Measurements from ENCODE around the gene DDA1.

DDA1 gene

DNA sequence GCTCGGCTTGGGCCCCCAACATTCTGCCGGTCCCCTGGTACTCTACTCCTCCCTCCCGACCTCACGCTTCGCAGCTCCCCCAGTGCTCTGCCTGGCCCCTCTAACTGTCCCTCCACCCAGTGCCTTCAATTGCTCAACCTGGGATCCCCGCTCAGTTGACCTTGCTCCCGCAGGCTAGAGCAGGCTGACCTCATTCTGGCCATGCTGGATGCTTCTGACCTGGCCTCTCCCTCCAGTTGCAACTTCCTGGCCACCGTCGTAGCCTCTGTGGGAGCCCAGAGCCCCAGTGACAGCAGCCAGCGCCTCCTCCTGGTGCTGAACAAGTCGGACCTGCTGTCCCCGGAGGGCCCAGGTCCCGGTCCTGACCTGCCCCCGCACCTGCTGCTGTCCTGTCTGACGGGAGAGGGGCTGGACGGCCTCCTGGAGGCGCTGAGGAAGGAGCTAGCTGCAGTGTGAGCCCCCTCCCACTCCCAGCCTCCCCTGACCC lies 31.6 kb downstream of the DDA1 start:
- no peaks in the 10 kb centered on the region for H3K27me3 ChIP-seq (ENCODE audit: insufficient read depth, low read length)
- no peak overlapping the region for H3K23ac ChIP-seq (ENCODE audit: low read length)
- WGBS (ENCODE audit: extremely low coverage, insufficient coverage, insufficient read length), result no CpG with 5 or more reads among the region's 17 CpGs
- H4K12ac ChIP-seq (ENCODE audit: low read depth, low read length), result no peak overlapping the region
- H3K14ac ChIP-seq (ENCODE audit: low read length), result no peak overlapping the region
- H2AK5ac ChIP-seq (ENCODE audit: low read length), result no peak overlapping the region
- no peak overlapping the region for H3K9ac ChIP-seq (ENCODE audit: low read length)
- H3K79me2 ChIP-seq (ENCODE audit: control insufficient read depth, insufficient read depth, low read length, poor library complexity), result peaks cover 2% of the 10 kb centered on the region
- peaks cover 11% of the 10 kb centered on the region for H3K79me1 ChIP-seq (ENCODE audit: low read length)
- H2AFZ ChIP-seq (ENCODE audit: insufficient read depth, low read length, poor library complexity), result no peak overlapping the region
- no peak overlapping the region for H3K18ac ChIP-seq (ENCODE audit: low read length)
- H2BK12ac ChIP-seq (ENCODE audit: low read length), result no peak overlapping the region
- H3K4ac ChIP-seq (ENCODE audit: low read depth, low read length), result no peak overlapping the region
- peaks cover 4 to 5% of the 10 kb centered on the region in 2 experiments for H3K36me3 ChIP-seq (ENCODE audit: control insufficient read depth in 1 of 2, insufficient read depth in 2 of 2, low read length in 2 of 2)
- no peak overlapping the region for H3K4me3 ChIP-seq (ENCODE audit: low read depth, low read length)
- no peak for DNase-seq
- H2BK120ac ChIP-seq (ENCODE audit: insufficient read depth, low read length, poor library complexity), result no peak overlapping the region
- H4K8ac ChIP-seq (ENCODE audit: low read depth, low read length), result no peak overlapping the region
- H3K4me1 ChIP-seq (ENCODE audit: control insufficient read depth in 1 of 2, insufficient read depth in 2 of 2, low read length in 2 of 2), result peaks cover 8 to 10% of the 10 kb centered on the region in 2 experiments
- H2BK5ac ChIP-seq (ENCODE audit: low read depth, low read length, poor library complexity), result no peak overlapping the region
- H3K4me2 ChIP-seq (ENCODE audit: low read length), result no peak overlapping the region
- no peak overlapping the region for H4K91ac ChIP-seq (ENCODE audit: low read depth, low read length)
- H3K9me3 ChIP-seq (ENCODE audit: insufficient read depth, low read depth, low read length), result no peaks in the 10 kb centered on the region
- H3K27ac ChIP-seq (ENCODE audit: low read depth, low read length), result no peak overlapping the region

DNA sequence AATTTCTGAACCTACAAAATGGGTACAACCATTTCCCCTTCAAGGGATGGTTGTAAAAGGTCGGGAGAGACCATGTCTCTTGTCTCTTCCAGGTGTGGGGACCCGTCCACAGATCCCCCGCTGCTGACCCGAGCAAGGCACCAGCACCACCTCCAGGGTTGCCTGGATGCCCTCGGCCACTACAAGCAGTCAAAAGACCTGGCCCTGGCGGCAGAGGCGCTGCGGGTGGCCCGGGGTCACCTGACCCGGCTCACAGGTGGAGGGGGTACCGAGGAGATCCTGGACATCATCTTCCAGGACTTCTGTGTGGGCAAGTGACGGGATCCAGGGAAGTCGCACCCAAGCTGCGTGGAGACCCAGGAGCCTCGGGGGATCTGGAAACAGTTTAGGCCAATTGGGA lies 32.0 kb downstream of the DDA1 start:
- no peak overlapping the region for H4K8ac ChIP-seq (ENCODE audit: low read depth, low read length)

DNA sequence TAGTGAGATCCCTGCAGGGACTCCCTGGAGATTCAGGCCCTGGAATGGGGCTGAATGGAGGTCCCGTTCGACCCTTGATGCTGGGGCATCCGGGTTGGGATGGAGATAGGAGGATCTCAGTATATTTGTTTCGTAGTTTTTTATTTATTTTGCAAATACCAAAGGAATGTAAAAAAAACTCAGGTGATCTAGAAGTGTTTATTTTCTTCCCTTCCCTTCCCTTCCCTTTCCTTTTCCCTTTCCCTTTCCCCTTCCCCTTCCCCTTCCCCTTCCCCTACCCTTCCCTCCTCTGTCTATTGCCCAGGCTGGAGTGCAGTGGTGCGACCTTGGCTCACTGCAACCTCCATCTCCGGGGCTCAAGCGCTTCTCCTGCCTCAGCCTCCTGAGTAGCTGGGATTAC lies 32.5 kb downstream of the DDA1 start:
- H3K27me3 ChIP-seq (ENCODE audit: insufficient read depth, low read length), result no peaks in the 10 kb centered on the region
- peaks cover 2% of the 10 kb centered on the region for H3K79me2 ChIP-seq (ENCODE audit: control insufficient read depth, insufficient read depth, low read length, poor library complexity)
- H3K18ac ChIP-seq (ENCODE audit: low read length), result no peak overlapping the region
- no peak overlapping the region for H2BK12ac ChIP-seq (ENCODE audit: low read length)
- H3K4ac ChIP-seq (ENCODE audit: low read depth, low read length), result no peak overlapping the region
- no CpG with 5 or more reads among the region's 7 CpGs for WGBS (ENCODE audit: extremely low coverage, insufficient coverage, insufficient read length)
- H3K23ac ChIP-seq (ENCODE audit: low read length), result no peak overlapping the region
- H2AFZ ChIP-seq (ENCODE audit: insufficient read depth, low read length, poor library complexity), result no peak overlapping the region
- H3K14ac ChIP-seq (ENCODE audit: low read length), result no peak overlapping the region
- no peaks in the 10 kb centered on the region for H3K9me3 ChIP-seq (ENCODE audit: insufficient read depth, low read depth, low read length)
- no peak overlapping the region for H2BK120ac ChIP-seq (ENCODE audit: insufficient read depth, low read length, poor library complexity)
- H2AK5ac ChIP-seq (ENCODE audit: low read length), result no peak overlapping the region
- no peak for DNase-seq
- no peak overlapping the region for H2BK5ac ChIP-seq (ENCODE audit: low read depth, low read length, poor library complexity)
- no peak overlapping the region for H3K27ac ChIP-seq (ENCODE audit: low read depth, low read length)
- H3K4me2 ChIP-seq (ENCODE audit: low read length), result no peak overlapping the region
- H3K4me1 ChIP-seq (ENCODE audit: control insufficient read depth in 1 of 2, insufficient read depth in 2 of 2, low read length in 2 of 2), result peaks cover 8 to 10% of the 10 kb centered on the region in 2 experiments
- no peak overlapping the region for H3K9ac ChIP-seq (ENCODE audit: low read length)
- no peak overlapping the region for H4K8ac ChIP-seq (ENCODE audit: low read depth, low read length)
- H4K12ac ChIP-seq (ENCODE audit: low read depth, low read length), result no peak overlapping the region
- peaks cover 4 to 5% of the 10 kb centered on the region in 2 experiments for H3K36me3 ChIP-seq (ENCODE audit: control insufficient read depth in 1 of 2, insufficient read depth in 2 of 2, low read length in 2 of 2)
- H3K4me3 ChIP-seq (ENCODE audit: low read depth, low read length), result no peak overlapping the region
- peaks cover 7% of the 10 kb centered on the region for H3K79me1 ChIP-seq (ENCODE audit: low read length)
- H4K91ac ChIP-seq (ENCODE audit: low read depth, low read length), result no peak overlapping the region

More for the DNA sequence above, 32.0 kb downstream of the DDA1 start:
- Histone ChIP-seq H4K91ac (ENCODE audit: low read depth, low read length) (no peak overlapping the region), H2AFZ (ENCODE audit: insufficient read depth, low read length, poor library complexity) (no peak overlapping the region), H4K12ac (ENCODE audit: low read depth, low read length) (no peak overlapping the region), H3K9me3 (ENCODE audit: insufficient read depth, low read depth, low read length) (no peaks in the 10 kb centered on the region), H2AK5ac (ENCODE audit: low read length) (no peak overlapping the region), H3K79me1 (ENCODE audit: low read length) (peaks cover 11% of the 10 kb centered on the region), H3K4me2 (ENCODE audit: low read length) (no peak overlapping the region), H3K79me2 (ENCODE audit: control insufficient read depth, insufficient read depth, low read length, poor library complexity) (peaks cover 2% of the 10 kb centered on the region), H3K4me3 (ENCODE audit: low read depth, low read length) (no peak overlapping the region), H3K36me3 (ENCODE audit: control insufficient read depth in 1 of 2, insufficient read depth in 2 of 2, low read length in 2 of 2) (peaks cover 4 to 5% of the 10 kb centered on the region in 2 experiments), H2BK12ac (ENCODE audit: low read length) (no peak overlapping the region), H3K4me1 (ENCODE audit: control insufficient read depth in 1 of 2, insufficient read depth in 2 of 2, low read length in 2 of 2) (peaks cover 8 to 10% of the 10 kb centered on the region in 2 experiments), H3K14ac (ENCODE audit: low read length) (no peak overlapping the region), H3K9ac (ENCODE audit: low read length) (no peak overlapping the region), H3K27me3 (ENCODE audit: insufficient read depth, low read length) (no peaks in the 10 kb centered on the region), H3K23ac (ENCODE audit: low read length) (no peak overlapping the region), H2BK120ac (ENCODE audit: insufficient read depth, low read length, poor library complexity) (no peak overlapping the region), H3K4ac (ENCODE audit: low read depth, low read length) (no peak overlapping the region), H3K18ac (ENCODE audit: low read length) (no peak overlapping the region), H3K27ac (ENCODE audit: low read depth, low read length) (no peak overlapping the region), H2BK5ac (ENCODE audit: low read depth, low read length, poor library complexity) (no peak overlapping the region)
- DNase-seq, result no peak
- no CpG with 5 or more reads among the region's 15 CpGs for WGBS (ENCODE audit: extremely low coverage, insufficient coverage, insufficient read length)

DNA sequence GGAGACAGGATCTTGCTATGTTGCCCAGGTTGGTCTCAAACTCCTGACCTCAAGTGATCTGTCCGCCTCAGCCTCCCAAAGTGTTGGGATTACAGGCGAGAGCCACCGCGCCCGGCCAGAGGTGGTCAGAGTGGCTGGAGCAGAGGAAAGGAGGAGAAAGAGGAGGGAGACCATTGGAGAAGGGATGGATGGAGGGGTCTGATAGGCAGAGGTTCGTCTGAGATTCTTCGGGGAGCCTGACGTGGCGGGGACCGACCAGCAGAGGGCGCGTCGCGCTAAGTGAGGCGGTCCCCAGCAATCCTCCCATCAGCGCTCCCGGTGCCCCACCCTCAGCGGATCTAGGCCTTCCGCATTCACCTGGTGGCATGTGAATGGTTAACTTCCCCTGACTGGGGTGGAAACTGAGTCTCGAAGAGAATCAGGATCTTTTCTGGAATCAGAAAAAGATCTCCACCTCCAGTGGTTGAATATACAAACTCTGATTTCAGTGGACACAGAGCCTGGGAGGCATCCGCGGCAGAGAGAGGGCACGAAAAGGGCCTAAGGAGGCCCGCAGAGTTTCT lies 36.8 kb downstream of the DDA1 start:
- Histone ChIP-seq H4K12ac (ENCODE audit: low read depth, low read length) (no peak overlapping the region), H2AFZ (ENCODE audit: insufficient read depth, low read length, poor library complexity) (no peak overlapping the region), H3K4me3 (ENCODE audit: low read depth, low read length) (no peak overlapping the region), H3K79me1 (ENCODE audit: low read length) (no peaks in the 10 kb centered on the region), H3K79me2 (ENCODE audit: control insufficient read depth, insufficient read depth, low read length, poor library complexity) (no peaks in the 10 kb centered on the region), H3K9me3 (ENCODE audit: insufficient read depth, low read depth, low read length) (no peaks in the 10 kb centered on the region), H3K14ac (ENCODE audit: low read length) (no peak overlapping the region), H4K8ac (ENCODE audit: low read depth, low read length) (no peak overlapping the region), H3K36me3 (ENCODE audit: control insufficient read depth in 1 of 2, insufficient read depth in 2 of 2, low read length in 2 of 2) (peaks cover 3 to 4% of the 10 kb centered on the region in 2 experiments), H3K27me3 (ENCODE audit: insufficient read depth, low read length) (no peaks in the 10 kb centered on the region), H3K27ac (ENCODE audit: low read depth, low read length) (no peak overlapping the region), H3K4me2 (ENCODE audit: low read length) (no peak overlapping the region), H4K91ac (ENCODE audit: low read depth, low read length) (no peak overlapping the region), H3K4me1 (ENCODE audit: control insufficient read depth in 1 of 2, insufficient read depth in 2 of 2, low read length in 2 of 2) (peaks cover 0 to 2% of the 10 kb centered on the region in 2 experiments), H2BK5ac (ENCODE audit: low read depth, low read length, poor library complexity) (no peak overlapping the region), H2AK5ac (ENCODE audit: low read length) (no peak overlapping the region), H3K23ac (ENCODE audit: low read length) (no peak overlapping the region), H2BK12ac (ENCODE audit: low read length) (no peak overlapping the region), H2BK120ac (ENCODE audit: insufficient read depth, low read length, poor library complexity) (no peak overlapping the region), H3K9ac (ENCODE audit: low read length) (no peak overlapping the region), H3K18ac (ENCODE audit: low read length) (no peak overlapping the region), H3K4ac (ENCODE audit: low read depth, low read length) (no peak overlapping the region)
- WGBS (ENCODE audit: extremely low coverage, insufficient coverage, insufficient read length), result no CpG with 5 or more reads among the region's 24 CpGs
- DNase-seq, result peak; percentile 37 to 76
